HCT116 (cell line): ENCODE results near the gene ABI3. TPM values are rescaled to one million over a fixed set of nuclear protein-coding genes. Genes with fewer than 3 reads are reported as not detected.
A peak's percentile ranks its signal among the peaks of the same experiment; 100 is the strongest.

Source experiments
- ATAC-seq: fragments of 200-7000 bp; cut with Tn5 transposase; 2 replicates; pipeline ENCODE4 v1.9.1; 2020; ENCODE audit warnings: mild to moderate bottlenecking, moderate library complexity
- BruUV-seq: library from RNA; stranded (reverse); fragments of 400-500 nt; replicated peaks from 2 replicates; lab custom pipeline; 2021; lab: Mats Ljungman, UMichigan
- CTCF ChIA-PET: fragments of 300-600 bp; sonication (Branson Sonifier 250); formaldehyde crosslinking; loops from one replicate; lab custom pipeline; 2021; ENCODE audit warnings: antibody characterized with exemption; lab: Charles Lee
- POLR2A ChIA-PET: fragments of 300-600, 350-600 bp; sonication (Branson Sonifier 250); formaldehyde crosslinking; loops from one replicate; lab custom pipeline; 2021; ENCODE audit warnings: antibody characterized with exemption; lab: Charles Lee
- RAD21 ChIA-PET, 2 experiments: fragments of 300-600 bp; sonication (Branson Sonifier 250); formaldehyde crosslinking; loops; one replicate each; lab custom pipeline; 2023; ENCODE audit warnings: low total read pairs in 2 of 2; ENCODE audit not compliant: uncharacterized antibody in 2 of 2, unreplicated experiment in 2 of 2, low non-redundant PET in 1 of 2; lab: Charles Lee
- DNase-seq: peaks from one replicate; pipeline ENCODE4 v3.0.0-alpha.2; 2010; ENCODE audit warnings: low read depth, low spot score
- H2AFZ ChIP-seq: fragments of 200-600 bp; shearing (Covaris generic), sonication (generic); 2 replicates; pipeline ENCODE4 v1.6.1; 2017; ENCODE audit warnings: low read depth, mixed run types, mixed read lengths, antibody characterized with exemption, low read length; ENCODE audit not compliant: poor library complexity, severe bottlenecking
- H3K27ac ChIP-seq: 2 replicates; pipeline ENCODE4 v1.5.1; 2012; ENCODE audit warnings: low read depth, low read length
- H3K27me3 ChIP-seq: fragments of 200-600 bp; sonication (generic); 2 replicates; pipeline ENCODE4 v1.6.1; 2016; ENCODE audit warnings: mixed run types, low read length, mixed read lengths; ENCODE audit not compliant: insufficient read depth
- H3K36me3 ChIP-seq, 2 experiments: fragments of 200-500 bp in 1 of 2; fragments of 200-600 bp in 1 of 2; sonication (Bioruptor generic) in 1 of 2; sonication (generic) in 1 of 2; 2 replicates each; pipeline versions ENCODE4 v1.5.1 to v1.6.1; 2014 to 2016; ENCODE audit warnings: low read length in 2 of 2, inconsistent platforms in 1 of 2, mixed read lengths in 1 of 2, mixed run types in 1 of 2; ENCODE audit not compliant: insufficient read depth in 2 of 2, control insufficient read depth in 1 of 2
- H3K4me1 ChIP-seq, 2 experiments: fragments of 200-600 bp in 1 of 2; sonication (generic) in 1 of 2; 2 replicates each; pipeline versions ENCODE4 v1.5.1 to v1.6.1; 2012 to 2017; ENCODE audit warnings: low read length in 2 of 2, inconsistent platforms in 1 of 2, mild to moderate bottlenecking in 1 of 2, mixed read lengths in 1 of 2, mixed run types in 1 of 2, moderate library complexity in 1 of 2; ENCODE audit not compliant: insufficient read depth in 2 of 2, control insufficient read depth in 1 of 2
- H3K4me2 ChIP-seq: fragments of 200-600 bp; sonication (generic); 2 replicates; pipeline ENCODE4 v1.6.1; 2017; ENCODE audit warnings: mixed run types, low read length, mixed read lengths
- H3K4me3 ChIP-seq, 2 experiments: fragments of 200-600 bp in 1 of 2; sonication (generic) in 1 of 2; replicated peaks in 1 of 2; 2 replicates each; pipeline ENCODE4 v1.5.1; 2011 to 2016; ENCODE audit warnings: low read length in 2 of 2, control low read depth in 1 of 2, low read depth in 1 of 2, mild to moderate bottlenecking in 1 of 2, mixed read lengths in 1 of 2, mixed run types in 1 of 2
- H3K79me2 ChIP-seq: fragments of 200-600 bp; sonication (generic); 2 replicates; pipeline ENCODE4 v1.6.1; 2017; ENCODE audit warnings: mild to moderate bottlenecking, mixed run types, low read length, moderate library complexity, mixed read lengths; ENCODE audit not compliant: insufficient read depth
- H3K9ac ChIP-seq: fragments of 200-600 bp; sonication (generic); 2 replicates; pipeline ENCODE4 v1.6.1; 2016; ENCODE audit warnings: low read length, mixed read lengths
- H3K9me2 ChIP-seq: fragments of 200-600 bp; sonication (generic), shearing (Covaris generic); 2 replicates; pipeline ENCODE4 v1.6.1; 2017; ENCODE audit warnings: mixed run types, mild to moderate bottlenecking, moderate library complexity; ENCODE audit not compliant: insufficient read depth
- H3K9me3 ChIP-seq, 2 experiments: fragments of 200-500 bp in 1 of 2; fragments of 200-600 bp in 1 of 2; sonication (Bioruptor generic) in 1 of 2; sonication (generic) in 1 of 2; 2 replicates each; pipeline ENCODE4 v1.6.1; 2014 to 2017; ENCODE audit warnings: low read length in 2 of 2, mixed read lengths in 2 of 2, inconsistent platforms in 1 of 2, low read depth in 1 of 2, mild to moderate bottlenecking in 1 of 2, mixed run types in 1 of 2, moderate library complexity in 1 of 2; ENCODE audit not compliant: control insufficient read depth in 1 of 2, insufficient read depth in 1 of 2
- H4K20me1 ChIP-seq: fragments of 200-600 bp; sonication (generic), shearing (Covaris generic); 2 replicates; pipeline ENCODE4 v1.6.1; 2017; ENCODE audit warnings: mixed run types, mild to moderate bottlenecking, moderate library complexity; ENCODE audit not compliant: insufficient read depth
- CBX3 ChIP-seq: IDR thresholded peaks from 2 replicates; pipeline ENCODE4 v1.6.1; 2012; ENCODE audit warnings: low read depth
- CTCF ChIP-seq, 3 experiments: fragments of 200-600 bp in 1 of 3; sonication (generic) in 1 of 3; IDR thresholded peaks in 2 of 3; conservative IDR thresholded peaks in 1 of 3; 2 replicates each; pipeline ENCODE4 v1.5.1; 2012 to 2017; ENCODE audit warnings: low read depth in 2 of 3, low read length in 2 of 3, antibody characterized with exemption in 1 of 3, borderline replicate concordance in 1 of 3, control low read depth in 1 of 3, mild to moderate bottlenecking in 1 of 3, mixed read lengths in 1 of 3, mixed run types in 1 of 3, moderate library complexity in 1 of 3; ENCODE audit not compliant: insufficient read depth in 1 of 3
- EGR1 ChIP-seq: IDR thresholded peaks from 2 replicates; pipeline ENCODE4 v1.6.1; 2012; ENCODE audit warnings: low read depth
- ELF1 ChIP-seq: IDR thresholded peaks from 2 replicates; pipeline ENCODE4 v1.6.1; 2012; ENCODE audit warnings: low read depth, borderline replicate concordance
- EZH2 ChIP-seq: fragments of 200-600 bp; sonication (generic); IDR thresholded peaks from 2 replicates; pipeline ENCODE4 v1.6.1; 2017; ENCODE audit warnings: antibody characterized with exemption, mixed run types
- EZH2phosphoT487 ChIP-seq: fragments of 200-600 bp; IDR thresholded peaks from 2 replicates; pipeline ENCODE4 v1.6.1; 2018; ENCODE audit warnings: antibody characterized with exemption, borderline replicate concordance
- FOSL1 ChIP-seq: IDR thresholded peaks from 2 replicates; pipeline ENCODE4 v1.6.1; 2012; ENCODE audit warnings: low read depth
- JUND ChIP-seq: IDR thresholded peaks from 2 replicates; pipeline ENCODE4 v1.6.1; 2012
- MAX ChIP-seq: IDR thresholded peaks from 2 replicates; pipeline ENCODE4 v1.6.1; 2012
- POLR2A ChIP-seq: IDR thresholded peaks from 2 replicates; pipeline ENCODE4 v1.7.0; 2011; ENCODE audit warnings: borderline replicate concordance; ENCODE audit not compliant: insufficient read depth, insufficient read length; ENCODE audit errors: extremely low read depth
- POLR2AphosphoS5 ChIP-seq: IDR thresholded peaks from 2 replicates; pipeline ENCODE4 v1.6.1; 2011; ENCODE audit warnings: mild to moderate bottlenecking, low read depth, low read length, moderate library complexity
- RAD21 ChIP-seq: IDR thresholded peaks from 2 replicates; pipeline ENCODE4 v1.6.1; 2012; ENCODE audit warnings: low read depth, mild to moderate bottlenecking
- REST ChIP-seq: IDR thresholded peaks from 2 replicates; pipeline ENCODE4 v1.6.1; 2012; ENCODE audit warnings: low read depth
- SRF ChIP-seq: IDR thresholded peaks from 2 replicates; pipeline ENCODE4 v1.6.1; 2012; ENCODE audit warnings: low read depth
- TCF7L2 ChIP-seq: IDR thresholded peaks from 2 replicates; pipeline ENCODE4 v1.7.0; 2011; ENCODE audit warnings: borderline replicate concordance, inconsistent platforms; ENCODE audit not compliant: insufficient read depth, insufficient read length; ENCODE audit errors: extremely low read depth
- YY1 ChIP-seq: IDR thresholded peaks from 2 replicates; pipeline ENCODE4 v1.6.1; 2011; ENCODE audit warnings: low read length, low read depth, moderate library complexity, mild to moderate bottlenecking; ENCODE audit not compliant: insufficient replicate concordance; ENCODE audit errors: extremely low read depth
- ZBTB33 ChIP-seq: IDR thresholded peaks from 2 replicates; pipeline ENCODE4 v1.6.1; 2011; ENCODE audit warnings: mild to moderate bottlenecking, low read length, moderate library complexity; ENCODE audit not compliant: insufficient replicate concordance; ENCODE audit errors: extremely low read depth
- ZNF274 ChIP-seq: fragments of 200-500 bp; sonication (Bioruptor generic); IDR thresholded peaks from 2 replicates; pipeline ENCODE4 v1.6.1; 2014; ENCODE audit warnings: mild to moderate bottlenecking, low read depth, low read length, inconsistent platforms
- intact Hi-C: fragments of 100-400 bp; cut with micrococcal nuclease; formaldehyde crosslinking; loops from 2 replicates; pipeline ENCODE4 v1.10.0; 2022
- total RNA-seq: library from RNA; stranded (reverse); gene quantifications from one replicate; pipeline ENCODE4 v1.2.1, GENCODE V29; 2021; ENCODE audit not compliant: unreplicated experiment
- TF ChIP-seq, protein P1 (sequence below): IDR thresholded peaks from 2 replicates; pipeline ENCODE4 v1.6.1; 2012

Gene ABI3
- total RNA-seq, 1 experiment from 2014 or later = 0.12 TPM

GRCh38 chr17:49198211-49198610, 12.3 kb upstream of the ABI3 start:
- Histone ChIP-seq H4K20me1 (no peaks in the 10 kb centered on the region), H3K9ac (no peak overlapping the region), H3K9me2 (no peaks in the 10 kb centered on the region; the same call in 1 of the 2 replicates), H3K79me2 (no peaks in the 10 kb centered on the region), H3K4me3 (no peak overlapping the region), H2AFZ (peak overlapping the region; percentile 80)
- CTCF ChIA-PET = no interaction called here
- RAD21 ChIA-PET = interaction anchor here in 1 of 2 experiments (0.7 kb wide), 1 partner anchor 129 kb away, joined by 4 read pairs; no protein-coding TSS in a partner anchor
- ATAC-seq = no peak
- POLR2A ChIA-PET = no interaction called here
- TF ChIP-seq FOSL1 (no peak), EGR1 (no peak), REST (no peak), ZNF274 (no peak), EZH2 (no peak), POLR2AphosphoS5 (no peak), SRF (no peak), ELF1 (no peak), CBX3 (no peak), POLR2A (no peak), JUND (no peak), EZH2phosphoT487 (no peak), RAD21 (no peak), ZBTB33 (no peak), CTCF (IDR thresholded peaks at IDR 0.05 in 2 of 3, conservative IDR thresholded peaks at IDR 0.05 in 1 of 3; ENCODE audit: borderline replicate concordance in 1 of 3, insufficient read depth in 1 of 3, low read depth in 2 of 3, low read length in 2 of 3) (no peak), TCF7L2 (no peak), MAX (no peak), YY1 (no peak)
- TF ChIP-seq, protein P1, sequence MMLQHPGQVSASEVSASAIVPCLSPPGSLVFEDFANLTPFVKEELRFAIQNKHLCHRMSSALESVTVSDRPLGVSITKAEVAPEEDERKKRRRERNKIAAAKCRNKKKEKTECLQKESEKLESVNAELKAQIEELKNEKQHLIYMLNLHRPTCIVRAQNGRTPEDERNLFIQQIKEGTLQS = no peak
- TF ChIP-seq, all 23 proteins: peak for 0
- Histone ChIP-seq H3K4me2 (no peak overlapping the region), H3K36me3 (no peaks in the 10 kb centered on the region), H3K27ac (no peak overlapping the region), H3K4me1 (peaks cover 6 to 28% of the 10 kb centered on the region in 2 experiments; a peak in 3 of 4 replicates), H3K9me3 (no peaks in the 10 kb centered on the region), H3K27me3 (no peaks in the 10 kb centered on the region)
- BruUV-seq = no TSS peak
- no peak for DNase-seq
- intact Hi-C loops = no loop called here
